Mesenchymal stem cell (in vitro differentiated cells and primary cell): ENCODE data around the gene TSFM.
A peak's percentile ranks its signal among the peaks of the same experiment; 100 is the strongest.

Experiments used
- DNase-seq: peaks from one replicate; pipeline ENCODE4 v3.0.0-alpha.2; 2013
- H2AFZ ChIP-seq: one replicate; pipeline ENCODE4 v1.6.1; 2013; ENCODE audit warnings: low read depth, mild to moderate bottlenecking, control low read depth, inconsistent platforms, low read length, moderate library complexity
- H2AK5ac ChIP-seq: 2 replicates; pipeline ENCODE4 v1.6.1; 2013; ENCODE audit warnings: low read length, moderate library complexity, mild to moderate bottlenecking, inconsistent platforms; ENCODE audit not compliant: severe bottlenecking
- H2BK120ac ChIP-seq: one replicate; pipeline ENCODE4 v1.6.1; 2013; ENCODE audit warnings: low read depth, mild to moderate bottlenecking, inconsistent platforms, low read length, moderate library complexity
- H2BK12ac ChIP-seq, 2 experiments: one replicate each; pipeline ENCODE4 v1.6.1; 2013; ENCODE audit warnings: inconsistent platforms in 2 of 2, low read length in 2 of 2, mild to moderate bottlenecking in 2 of 2, moderate library complexity in 2 of 2, control low read depth in 1 of 2
- H2BK15ac ChIP-seq: one replicate; pipeline ENCODE4 v1.6.1; 2013; ENCODE audit warnings: mild to moderate bottlenecking, low read depth, inconsistent platforms; ENCODE audit not compliant: poor library complexity, severe bottlenecking
- H2BK5ac ChIP-seq: 2 replicates; pipeline ENCODE4 v1.6.1; 2013; ENCODE audit warnings: low read depth, mild to moderate bottlenecking, low read length, control low read depth, inconsistent platforms; ENCODE audit not compliant: poor library complexity, severe bottlenecking
- H3K14ac ChIP-seq, 2 experiments: one replicate each; pipeline ENCODE4 v1.6.1; 2013; ENCODE audit warnings: inconsistent platforms in 2 of 2, low read length in 2 of 2, control low read depth in 1 of 2, mild to moderate bottlenecking in 1 of 2, moderate library complexity in 1 of 2
- H3K18ac ChIP-seq, 2 experiments: one replicate each; pipeline ENCODE4 v1.6.1; 2013; ENCODE audit warnings: inconsistent platforms in 2 of 2, low read length in 2 of 2, control low read depth in 1 of 2, low read depth in 1 of 2, mild to moderate bottlenecking in 1 of 2
- H3K23ac ChIP-seq, 2 experiments: one replicate each; pipeline ENCODE4 v1.6.1; 2013; ENCODE audit warnings: inconsistent platforms in 2 of 2, low read length in 2 of 2, mild to moderate bottlenecking in 2 of 2, moderate library complexity in 2 of 2, control low read depth in 1 of 2
- H3K27ac ChIP-seq: 2 replicates; pipeline ENCODE4 v1.5.1; 2013; ENCODE audit warnings: mild to moderate bottlenecking, moderate library complexity, low read length, control low read depth, inconsistent platforms; ENCODE audit not compliant: poor library complexity, severe bottlenecking
- H3K27me3 ChIP-seq, 2 experiments: 2 replicates each; pipeline versions ENCODE4 v1.6.1 to v1.7.0; 2013; ENCODE audit warnings: low read length in 2 of 2, mild to moderate bottlenecking in 2 of 2, moderate library complexity in 2 of 2, control low read depth in 1 of 2, inconsistent platforms in 1 of 2; ENCODE audit not compliant: control insufficient read depth in 1 of 2, insufficient read depth in 1 of 2
- H3K36me3 ChIP-seq, 2 experiments: 2 replicates each; pipeline versions ENCODE4 v1.6.1 to v1.7.0; 2013; ENCODE audit warnings: low read length in 2 of 2, control low read depth in 1 of 2, inconsistent platforms in 1 of 2, low read depth in 1 of 2, mild to moderate bottlenecking in 1 of 2; ENCODE audit not compliant: insufficient read depth in 2 of 2, control insufficient read depth in 1 of 2
- H3K4ac ChIP-seq, 2 experiments: one replicate each; pipeline ENCODE4 v1.6.1; 2013; ENCODE audit warnings: inconsistent platforms in 2 of 2, low read length in 2 of 2, mild to moderate bottlenecking in 2 of 2, moderate library complexity in 2 of 2, control low read depth in 1 of 2, low read depth in 1 of 2
- H3K4me1 ChIP-seq: 2 replicates; pipeline ENCODE4 v1.6.1; 2013; ENCODE audit warnings: low read depth, low read length, control low read depth; ENCODE audit not compliant: control insufficient read depth, insufficient read depth
- H3K4me2 ChIP-seq: 2 replicates; pipeline ENCODE4 v1.6.1; 2013; ENCODE audit warnings: low read length, mild to moderate bottlenecking, inconsistent platforms; ENCODE audit not compliant: poor library complexity, severe bottlenecking
- H3K4me3 ChIP-seq, 2 experiments: 2 replicates each; pipeline versions ENCODE4 v1.5.1 to v1.7.0; 2013; ENCODE audit warnings: low read length in 2 of 2, mild to moderate bottlenecking in 2 of 2, control low read depth in 1 of 2, low read depth in 1 of 2; ENCODE audit not compliant: insufficient read depth in 1 of 2
- H3K79me1 ChIP-seq: replicated peaks from 2 replicates; pipeline ENCODE4 v1.6.1; 2013; ENCODE audit warnings: mild to moderate bottlenecking, control low read depth, low read length, inconsistent platforms; ENCODE audit not compliant: poor library complexity, severe bottlenecking
- H3K9ac ChIP-seq: 2 replicates; pipeline ENCODE4 v1.7.0; 2013; ENCODE audit warnings: mild to moderate bottlenecking, low read length, moderate library complexity
- H3K9me3 ChIP-seq: 2 replicates; pipeline ENCODE4 v1.7.0; 2013; ENCODE audit warnings: mild to moderate bottlenecking, low read length; ENCODE audit not compliant: control insufficient read depth
- H4K8ac ChIP-seq: one replicate; pipeline ENCODE4 v1.6.1; 2013; ENCODE audit warnings: inconsistent platforms, mild to moderate bottlenecking, low read length, moderate library complexity
- H4K91ac ChIP-seq: one replicate; pipeline ENCODE4 v1.6.1; 2013; ENCODE audit warnings: mild to moderate bottlenecking, low read length, inconsistent platforms
- WGBS: methylation state at CpG from one replicate; pipeline ENCODE4 v1.1.7; 2013; ENCODE audit warnings: mixed read lengths; 5-methylcytosine and 5-hydroxymethylcytosine counted together

Gene TSFM

GRCh38 chr12:57841445-57841844 is 58.9 kb downstream of the TSFM start:
- Histone ChIP-seq H2BK12ac (no peak overlapping the region), H3K18ac (no peak overlapping the region), H2AFZ (no peak overlapping the region), H4K91ac (no peak overlapping the region), H3K14ac (no peak overlapping the region), H3K4me2 (no peak overlapping the region), H3K36me3 (peaks cover 2 to 23% of the 10 kb centered on the region in 2 experiments), H2BK15ac (no peak overlapping the region), H3K9me3 (no peaks in the 10 kb centered on the region), H3K27me3 (no peaks in the 10 kb centered on the region), H2BK5ac (no peak overlapping the region), H3K23ac (no peak overlapping the region), H3K4ac (no peak overlapping the region), H2AK5ac (no peak overlapping the region), H3K79me1 (no peaks in the 10 kb centered on the region), H3K9ac (peak overlapping the region; percentile 99), H3K4me3 (peak overlapping the region in 1 of 2 experiments; percentile 16), H2BK120ac (no peak overlapping the region), H3K4me1 (peaks cover 47% of the 10 kb centered on the region), H3K27ac (no peak overlapping the region), H4K8ac (no peak overlapping the region)
- no peak for DNase-seq
- 100% methylated on average over 1 of the region's 4 CpGs for WGBS

GRCh38 chr12:57842342-57843294 is 60.0 kb downstream of the TSFM start:
- peaks cover 2 to 23% of the 10 kb centered on the region in 2 experiments for H3K36me3 ChIP-seq
- H2BK12ac ChIP-seq = peak overlapping the region in 1 of 2 experiments; percentile 49
- H3K18ac ChIP-seq = no peak overlapping the region
- H2BK120ac ChIP-seq = no peak overlapping the region
- H3K23ac ChIP-seq = no peak overlapping the region
- no peak overlapping the region for H2BK5ac ChIP-seq
- H3K9ac ChIP-seq = peak overlapping the region; percentile 99
- peak overlapping the region in 1 of 2 experiments; percentile 35 for H3K4ac ChIP-seq
- no peak overlapping the region for H3K14ac ChIP-seq
- no peak overlapping the region for H2AFZ ChIP-seq
- H4K91ac ChIP-seq = no peak overlapping the region
- H4K8ac ChIP-seq = no peak overlapping the region
- H3K4me1 ChIP-seq = peaks cover 41% of the 10 kb centered on the region
- H3K27ac ChIP-seq = no peak overlapping the region
- peak overlapping the region; percentile 5 for H3K4me2 ChIP-seq
- H3K4me3 ChIP-seq = peak overlapping the region in 1 of 2 experiments; percentile 93
- H3K79me1 ChIP-seq = no peaks in the 10 kb centered on the region
- no peaks in the 10 kb centered on the region for H3K27me3 ChIP-seq
- no peak for DNase-seq
- no peaks in the 10 kb centered on the region for H3K9me3 ChIP-seq
- 65% methylated on average over 14 of the region's 14 CpGs for WGBS
- H2BK15ac ChIP-seq = no peak overlapping the region
- H2AK5ac ChIP-seq = no peak overlapping the region

- no peaks in the 10 kb centered on the region for H3K27me3 ChIP-seq
- peak overlapping the region; percentile 83 for H3K27ac ChIP-seq
- peak overlapping the region in 1 of 2 experiments; percentile 40 for H3K23ac ChIP-seq
- WGBS = under 1% methylated on average over 37 of the region's 42 CpGs
- no peaks in the 10 kb centered on the region for H3K79me1 ChIP-seq
- peak overlapping the region in 1 of 2 experiments; percentile 25 for H2BK12ac ChIP-seq
- no peaks in the 10 kb centered on the region for H3K9me3 ChIP-seq
- peak overlapping the region; percentile 73 to 99 for H3K4ac ChIP-seq
- DNase-seq = peak; percentile 90
- H2BK15ac ChIP-seq = peak overlapping the region; percentile 26
- H2AK5ac ChIP-seq = no peak overlapping the region
- peak overlapping the region; percentile 99 to 100 for H3K18ac ChIP-seq
- peaks cover 27% of the 10 kb centered on the region for H3K4me1 ChIP-seq
- H3K4me3 ChIP-seq = peak overlapping the region; percentile 93 to 95
- H3K4me2 ChIP-seq = peak overlapping the region; percentile 75
- peak overlapping the region; percentile 12 for H4K8ac ChIP-seq
- peak overlapping the region; percentile 96 for H4K91ac ChIP-seq
- peak overlapping the region; percentile 98 for H2BK5ac ChIP-seq
- peak overlapping the region; percentile 100 for H2BK120ac ChIP-seq
- H2AFZ ChIP-seq = no peak overlapping the region
- H3K36me3 ChIP-seq = peaks cover 2 to 14% of the 10 kb centered on the region in 2 experiments
- H3K9ac ChIP-seq = peak overlapping the region; percentile 99
- H3K14ac ChIP-seq = peak overlapping the region in 1 of 2 experiments; percentile 78
These were observed 62.3 kb downstream of the TSFM start for GRCh38 chr12:57844709-57845477.
